DMS79 treated with DMSO at 0.1 percent for 48 hours (cell line): Measurements from ENCODE around the gene LTN1.

Experiments
- DNase-seq: peaks from one replicate; lab custom pipeline; 2025; lab: John Stamatoyannopoulos, UW

The LTN1 gene

DNA sequence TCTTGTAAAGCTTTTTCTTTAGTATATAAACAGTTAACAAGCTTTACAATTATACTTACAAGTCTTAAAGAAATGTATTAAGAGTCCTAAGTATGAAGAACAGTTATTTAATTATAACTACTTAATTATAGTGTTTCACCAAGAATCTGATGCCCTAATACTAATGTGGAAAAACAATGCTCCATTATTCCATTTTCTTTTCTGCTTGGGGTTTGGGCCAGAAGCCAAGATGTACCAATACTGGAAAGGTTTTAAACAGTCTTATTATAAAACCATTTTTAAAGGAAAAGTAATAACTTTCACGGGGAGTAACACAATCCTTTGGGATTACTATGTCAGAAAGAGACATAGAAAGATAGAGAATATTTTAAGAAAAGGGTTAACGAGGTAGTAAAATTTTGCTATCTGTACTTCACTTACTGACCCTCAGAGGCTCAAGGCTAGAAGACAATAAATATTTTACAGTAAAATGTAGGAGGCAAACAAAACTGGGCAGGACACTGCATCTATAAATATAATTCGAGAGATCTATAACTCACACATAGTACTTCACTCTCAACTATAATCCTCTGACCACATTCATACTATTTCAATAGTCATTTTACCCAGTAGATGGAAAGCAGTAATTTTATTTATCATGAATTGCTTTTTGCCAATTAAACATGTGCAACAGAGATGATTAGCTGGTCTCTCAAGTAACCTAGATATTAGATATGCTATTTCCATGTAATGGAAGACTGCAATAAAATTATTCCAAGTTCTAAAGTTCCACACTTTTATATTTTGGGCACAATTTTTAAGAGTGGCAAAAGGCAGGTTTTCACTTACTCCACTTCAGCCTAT, 63.9 kb downstream of the LTN1 start:
- DNase-seq, result no peak

DNA sequence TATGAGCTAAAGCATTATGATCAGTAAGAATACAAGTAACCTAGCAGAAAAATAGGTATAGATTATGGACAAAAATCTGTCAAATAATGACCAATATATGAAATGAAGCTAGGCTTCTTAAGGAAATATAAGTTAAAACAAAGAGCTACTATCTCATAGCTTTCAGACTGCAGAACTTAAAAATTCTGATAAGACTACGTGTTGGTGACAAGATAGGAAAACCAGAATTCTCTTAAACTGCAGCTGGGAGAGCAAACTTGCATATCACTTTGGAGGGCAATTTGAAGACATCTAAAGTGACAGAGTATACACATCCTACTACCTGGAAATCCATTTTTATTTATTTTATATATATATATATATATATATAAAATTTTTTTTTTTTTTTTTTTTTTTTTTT, 65.5 kb downstream of the LTN1 start:
- DNase-seq, result no peak

DNA sequence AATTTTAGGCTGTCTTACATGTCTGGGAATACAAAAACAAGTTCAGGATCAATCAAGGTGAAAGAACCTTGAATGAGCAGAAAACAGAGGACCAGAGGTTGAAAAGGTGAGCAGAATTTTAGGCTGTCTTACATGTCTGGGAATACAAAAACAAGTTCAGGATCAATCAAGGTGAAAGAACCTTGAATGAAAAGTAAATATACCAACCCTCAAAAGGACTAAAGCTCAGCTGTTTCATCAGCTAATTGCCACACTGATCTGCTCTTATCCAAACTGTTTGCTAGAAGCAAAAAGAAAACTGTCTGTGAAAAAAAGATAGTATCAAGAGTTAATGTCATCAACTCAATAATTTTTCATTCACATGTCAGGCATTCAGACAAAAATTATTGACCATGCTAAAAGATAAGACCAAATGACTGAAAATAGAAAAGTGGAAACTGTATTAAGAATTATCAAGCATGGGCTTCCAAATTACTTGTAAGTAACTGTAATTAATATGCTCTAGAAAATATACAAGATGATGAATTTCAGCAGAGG, 69.2 kb downstream of the LTN1 start:
- DNase-seq, result no peak

DNA sequence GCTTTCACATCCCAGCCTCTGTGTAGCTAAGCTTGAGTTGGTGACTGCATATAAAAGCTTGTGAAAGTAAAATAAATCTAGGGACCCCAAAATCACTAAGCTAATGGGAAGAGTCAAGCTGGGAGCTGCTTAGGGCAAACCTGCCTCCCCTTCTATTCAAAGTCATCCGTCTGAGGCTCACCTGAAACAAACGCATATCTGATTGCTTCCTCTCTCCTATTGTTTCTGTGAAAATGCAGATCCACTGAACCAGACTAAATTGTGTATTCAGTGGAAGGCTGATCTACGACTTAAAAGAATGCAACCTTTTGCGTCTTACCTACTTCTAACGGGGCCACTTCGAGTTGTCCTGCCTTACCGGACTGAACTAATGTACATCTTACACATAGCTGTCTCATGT, 70.3 kb downstream of the LTN1 start:
- no peak for DNase-seq

DNA sequence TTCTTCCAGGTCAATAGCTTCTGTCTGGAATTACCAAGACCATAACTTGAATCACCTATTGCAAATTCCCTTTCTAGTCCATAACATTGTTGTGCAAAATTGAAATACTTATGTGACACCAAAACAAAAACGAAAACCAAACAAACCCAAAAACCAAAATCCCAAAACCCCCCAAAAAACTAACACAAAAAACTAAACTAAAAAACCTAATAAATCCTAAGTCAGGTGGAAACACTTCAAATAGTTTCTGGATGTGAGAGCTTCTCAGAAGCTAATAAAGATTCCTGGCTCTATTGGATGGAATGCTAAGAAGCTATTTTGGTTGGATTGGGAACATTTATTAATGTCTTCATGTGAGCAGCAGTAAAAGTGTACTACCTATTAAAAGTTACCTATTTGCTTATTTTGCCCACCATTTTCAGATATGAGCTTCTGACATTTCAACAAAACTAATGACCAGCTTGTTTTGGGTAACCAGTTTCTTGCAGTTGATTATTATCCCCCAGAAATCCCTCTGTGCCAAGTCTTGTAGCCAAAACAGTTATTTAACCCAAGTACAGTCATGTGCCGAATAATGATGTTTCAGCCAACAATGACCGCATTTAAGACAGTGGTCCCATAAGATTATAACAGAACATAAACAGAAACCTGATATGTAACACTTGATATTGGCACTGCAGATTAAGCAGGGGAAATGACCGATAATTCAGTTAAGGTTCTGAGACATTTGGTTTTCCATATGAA, 76.4 kb downstream of the LTN1 start:
- no peak for DNase-seq

DNA sequence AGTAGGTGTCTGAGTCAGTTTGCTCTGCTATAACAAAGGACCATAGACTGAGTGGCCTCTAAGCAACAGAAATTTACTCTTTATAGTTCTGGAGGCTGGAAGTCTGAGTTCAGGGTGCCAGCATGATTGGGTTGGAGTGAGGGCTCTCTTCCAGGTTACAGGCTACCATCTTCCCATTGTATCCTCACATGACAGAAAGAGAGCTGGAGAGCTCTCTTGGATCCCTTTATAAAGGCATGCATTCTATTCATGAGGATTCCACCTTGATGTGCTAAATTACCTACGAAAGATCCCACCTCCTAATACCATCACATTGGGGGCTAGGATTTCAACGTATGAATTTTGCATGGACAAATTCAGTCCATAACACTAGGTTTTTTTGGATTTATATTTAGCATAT, 79.6 kb downstream of the LTN1 start:
- DNase-seq, result no peak

DNA sequence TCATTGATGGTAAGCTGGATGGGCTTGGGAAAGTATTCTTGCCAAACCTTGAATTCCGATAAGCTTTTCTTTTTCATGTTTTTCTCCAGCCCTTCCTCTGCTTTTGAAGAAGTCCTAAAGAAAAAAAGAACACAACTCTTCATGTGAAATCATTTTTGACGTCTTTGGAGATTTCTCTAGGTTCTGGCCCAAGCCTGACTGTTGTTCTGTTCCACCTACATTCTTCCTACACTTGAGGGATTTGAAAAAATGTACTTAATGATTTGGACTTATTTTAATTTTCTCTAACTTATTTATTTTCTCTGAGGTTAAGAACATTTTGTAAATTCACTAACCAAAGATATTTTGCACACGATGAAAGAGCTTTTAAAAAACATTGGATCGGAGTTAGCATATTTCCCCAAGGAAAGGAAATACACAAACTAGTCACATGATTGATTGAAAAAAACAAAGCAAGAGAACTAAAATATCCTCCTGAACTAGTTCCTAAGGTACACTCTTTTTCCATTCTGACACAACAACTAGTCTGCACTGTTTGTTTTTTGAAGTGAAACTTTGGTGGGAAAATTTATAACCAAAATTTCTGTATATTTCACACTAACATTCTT, 82.3 kb downstream of the LTN1 start:
- DNase-seq, result no peak

DNA sequence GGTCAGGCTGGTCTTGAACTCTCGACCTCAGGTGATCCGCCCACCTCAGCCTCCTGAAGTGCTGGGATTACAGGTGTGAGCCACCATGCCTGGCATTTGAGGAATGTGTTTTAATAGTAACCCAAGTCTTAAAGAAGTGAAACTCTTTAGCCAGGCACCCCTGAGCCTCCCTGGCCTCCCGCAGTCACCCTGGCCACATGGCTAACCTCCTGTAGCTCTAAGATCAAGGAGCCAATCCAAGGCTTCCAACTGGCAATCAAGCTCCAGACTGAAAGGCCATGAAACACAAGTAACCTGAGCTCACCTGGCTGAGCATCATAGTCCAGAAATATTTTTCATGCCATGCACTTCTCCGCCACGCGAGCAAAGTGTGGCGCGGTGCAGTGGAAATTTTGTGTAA, 84.3 kb downstream of the LTN1 start:
- no peak for DNase-seq

DNA sequence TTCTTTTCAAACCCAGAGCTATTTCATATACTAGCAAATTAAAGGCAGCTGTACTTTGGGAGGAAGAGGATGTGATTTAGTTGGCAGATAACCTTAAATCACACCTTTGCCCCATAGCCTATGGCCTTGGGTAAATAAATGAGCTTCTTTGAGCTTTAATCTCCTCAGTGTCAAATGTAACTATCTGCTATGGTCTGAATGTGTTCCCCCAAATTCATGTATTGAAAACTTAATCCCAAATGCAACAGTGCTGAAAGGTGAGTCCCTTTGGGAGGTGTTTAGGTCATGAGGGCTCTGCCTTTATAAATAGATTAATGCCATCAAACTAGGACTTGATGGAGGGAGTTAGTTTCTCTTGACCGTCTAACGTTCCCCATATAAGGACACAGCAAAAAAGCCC, 85.8 kb downstream of the LTN1 start:
- no peak for DNase-seq

DNA sequence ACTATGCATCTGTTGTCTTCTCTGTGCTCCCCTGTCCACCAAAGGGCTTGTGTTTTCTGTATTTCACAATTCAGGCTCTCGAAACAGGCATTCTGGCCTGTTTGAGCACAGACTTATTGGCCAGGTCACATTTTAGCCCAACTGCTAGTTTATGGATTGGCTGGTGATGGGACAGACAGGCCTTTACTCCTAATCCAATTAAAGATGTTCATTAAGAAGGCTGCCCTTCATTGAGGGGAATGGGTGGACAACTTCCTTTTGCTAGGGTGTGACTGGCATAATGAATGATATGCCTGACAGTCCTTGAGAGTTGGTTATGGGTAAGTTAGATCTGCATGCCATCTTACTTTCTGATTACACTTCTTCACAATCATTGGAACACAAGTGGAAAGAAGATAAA, 86.4 kb downstream of the LTN1 start:
- no peak for DNase-seq

DNA sequence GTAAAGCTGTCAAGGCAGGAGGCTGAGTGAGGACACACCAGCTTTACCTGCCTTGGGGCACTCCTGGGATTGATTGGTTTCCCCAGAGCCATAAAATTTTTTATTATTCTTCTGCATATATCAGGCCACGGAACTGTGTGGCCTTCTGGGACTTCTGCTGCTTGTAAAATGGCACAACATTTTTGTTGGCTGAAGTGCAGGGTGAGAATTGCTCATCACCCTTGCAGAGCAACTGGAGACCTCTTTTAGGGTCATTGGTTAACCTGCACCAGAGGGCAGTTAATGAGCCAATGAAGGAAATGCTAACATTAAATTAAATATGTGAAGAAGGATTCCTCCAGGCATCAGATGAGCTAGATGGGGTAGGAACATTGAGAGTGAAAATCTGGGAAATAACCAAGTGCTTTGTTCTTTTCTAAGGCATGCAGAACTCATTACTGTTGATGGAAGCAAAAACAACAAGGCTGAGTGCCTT, 87.7 kb downstream of the LTN1 start:
- no peak for DNase-seq

DNA sequence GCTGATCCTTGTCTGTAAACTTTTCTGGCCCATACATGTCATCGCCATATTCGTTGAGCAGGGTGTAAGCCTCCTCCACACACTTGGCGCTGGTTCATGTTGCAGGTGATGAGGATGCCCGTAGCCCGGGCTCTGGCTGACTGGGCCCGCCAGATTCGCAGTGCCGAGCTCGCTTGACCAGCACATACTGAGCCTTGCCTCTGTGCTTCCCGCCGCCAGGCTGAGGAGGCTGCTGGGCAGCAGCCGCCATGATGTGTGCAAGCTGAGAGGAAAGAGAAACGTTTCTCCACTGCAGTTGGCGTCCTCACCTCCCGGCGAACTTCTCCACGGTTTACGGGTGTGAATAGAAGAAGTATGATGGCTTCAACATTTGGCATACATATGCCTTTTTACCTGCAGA, 89.2 kb downstream of the LTN1 start:
- DNase-seq, result no peak

DNA sequence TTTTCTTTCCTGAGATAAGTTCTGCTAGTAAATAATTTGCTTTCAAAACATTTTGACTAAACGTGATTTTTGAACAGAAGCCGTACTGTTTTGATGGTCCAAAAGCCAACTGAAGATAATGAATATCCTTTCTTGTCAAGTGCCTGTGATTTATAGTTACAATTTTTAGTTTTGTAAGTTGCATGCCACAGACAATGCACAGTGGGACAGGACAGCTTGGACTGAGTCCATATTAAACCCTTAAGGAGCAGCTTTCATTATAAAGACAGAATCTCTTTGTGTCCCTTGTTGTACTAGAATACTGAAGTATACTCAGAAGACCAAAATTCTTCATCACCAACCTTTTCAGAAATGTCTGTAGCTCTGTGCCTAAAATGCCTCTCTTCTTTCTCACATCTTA, 92.2 kb downstream of the LTN1 start:
- no peak for DNase-seq

DNA sequence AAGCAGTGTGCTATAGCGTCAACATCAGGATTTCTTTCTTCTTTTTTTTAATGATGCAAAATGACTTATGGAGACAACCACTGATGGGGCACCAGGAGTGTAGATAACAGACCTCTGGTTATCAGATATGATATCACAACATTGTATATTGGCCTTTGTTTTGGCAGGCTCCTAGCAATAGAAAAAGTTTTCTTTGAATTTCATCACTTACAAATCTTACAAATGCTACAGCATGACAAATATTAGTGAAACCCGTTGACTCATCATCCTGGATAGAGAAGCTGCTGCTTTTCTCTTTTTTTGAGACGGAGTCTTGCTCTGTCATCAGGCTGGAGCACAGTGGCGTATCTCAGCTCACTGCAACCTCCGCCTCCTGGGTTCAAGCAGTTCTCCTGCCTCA, 92.9 kb downstream of the LTN1 start:
- DNase-seq, result no peak

DNA sequence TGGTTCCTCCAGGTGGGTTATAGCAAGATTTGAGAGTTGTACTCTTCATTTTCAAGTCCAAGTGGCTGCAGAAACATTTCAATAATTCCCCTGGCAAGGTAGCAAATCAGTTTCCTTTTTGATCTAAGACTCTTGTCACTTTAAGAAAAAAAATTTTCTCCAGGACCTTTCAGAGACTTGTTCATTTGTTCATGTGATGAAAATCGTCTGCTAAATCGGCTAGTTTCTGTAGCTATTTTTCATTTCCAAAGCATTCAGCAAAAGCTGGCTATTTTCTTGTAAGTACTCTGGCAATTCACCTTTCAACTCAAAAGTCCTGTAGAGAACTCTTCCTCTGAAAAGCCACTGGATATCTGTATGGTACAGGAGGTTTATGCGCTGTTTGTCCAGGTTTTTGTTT, 93.5 kb downstream of the LTN1 start:
- no peak for DNase-seq

DNA sequence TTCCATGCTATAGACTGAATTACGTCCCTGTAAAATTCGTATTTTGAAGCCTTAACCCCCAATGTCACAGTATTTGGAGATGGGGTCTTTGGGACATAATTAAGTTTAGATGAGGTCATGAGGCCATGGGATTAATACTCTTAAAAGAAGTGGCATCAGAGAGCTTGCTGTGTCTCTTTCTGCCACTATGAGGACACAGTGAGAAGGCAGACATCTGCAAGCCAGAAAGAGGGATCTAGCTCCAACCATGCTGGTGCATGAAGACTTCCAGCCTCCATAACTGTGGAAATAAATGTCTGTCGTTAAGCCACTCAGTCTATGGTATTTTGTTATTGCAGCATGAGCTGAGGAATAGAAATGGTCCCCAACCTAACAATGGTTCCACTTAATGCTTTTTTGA, 99.0 kb downstream of the LTN1 start:
- DNase-seq, result no peak

DNA sequence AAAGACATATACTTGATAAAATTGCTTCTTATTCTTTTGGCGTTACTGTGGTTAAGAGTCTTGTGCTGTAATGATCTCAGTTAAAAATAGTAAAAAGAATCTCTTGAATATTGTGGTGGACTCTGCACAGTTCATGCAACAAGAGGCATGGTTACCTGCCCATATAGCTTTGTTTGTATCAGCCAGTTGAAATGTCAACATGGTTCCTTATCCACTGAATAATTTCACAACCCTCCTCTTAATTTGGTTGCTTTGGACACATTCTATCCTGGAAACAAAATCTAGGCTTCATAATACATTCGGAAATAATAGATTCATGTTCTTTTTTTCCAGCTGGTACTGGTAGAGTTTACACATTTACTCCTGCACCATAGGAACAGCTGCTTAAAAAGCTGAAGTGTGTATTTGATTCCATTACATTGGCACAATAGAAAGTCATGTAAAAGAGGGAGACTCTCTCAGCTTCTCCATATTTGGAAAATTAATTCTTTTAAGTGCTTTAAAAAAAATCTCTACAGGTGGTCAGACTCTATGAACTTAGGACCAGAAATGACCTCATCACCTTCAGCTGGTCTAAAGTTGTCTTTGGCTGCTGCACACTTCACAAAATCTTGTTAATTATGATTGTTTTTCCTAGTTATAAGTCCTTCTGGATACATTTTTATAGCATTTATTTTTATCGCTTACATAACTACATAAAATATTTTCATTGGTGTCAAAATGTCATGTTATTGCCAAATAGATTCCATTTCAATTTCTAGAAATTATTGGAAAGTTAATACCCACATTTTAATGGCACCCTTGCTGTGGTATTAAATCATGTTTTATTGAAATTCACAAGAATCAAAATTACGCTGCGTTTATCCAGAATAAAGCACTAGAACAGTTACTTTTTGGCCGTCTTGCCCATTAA, 100.2 kb downstream of the LTN1 start:
- no peak for DNase-seq

DNA sequence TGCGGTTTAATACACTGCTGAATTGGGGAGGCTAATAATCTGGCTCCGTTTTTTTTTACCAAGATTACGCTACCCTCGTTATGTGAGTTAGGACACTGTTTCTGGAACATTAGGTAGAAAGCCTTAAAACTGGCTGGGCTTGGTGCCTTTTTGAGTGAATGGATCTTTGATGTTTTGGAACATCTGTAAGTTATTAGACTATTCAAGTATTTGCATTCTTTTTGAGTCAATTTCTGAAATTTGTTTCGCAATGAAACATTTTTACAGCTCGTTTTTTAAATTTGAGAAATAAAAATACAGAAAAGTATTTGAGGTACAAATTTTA, 106.9 kb downstream of the LTN1 start:
- no peak for DNase-seq

DNA sequence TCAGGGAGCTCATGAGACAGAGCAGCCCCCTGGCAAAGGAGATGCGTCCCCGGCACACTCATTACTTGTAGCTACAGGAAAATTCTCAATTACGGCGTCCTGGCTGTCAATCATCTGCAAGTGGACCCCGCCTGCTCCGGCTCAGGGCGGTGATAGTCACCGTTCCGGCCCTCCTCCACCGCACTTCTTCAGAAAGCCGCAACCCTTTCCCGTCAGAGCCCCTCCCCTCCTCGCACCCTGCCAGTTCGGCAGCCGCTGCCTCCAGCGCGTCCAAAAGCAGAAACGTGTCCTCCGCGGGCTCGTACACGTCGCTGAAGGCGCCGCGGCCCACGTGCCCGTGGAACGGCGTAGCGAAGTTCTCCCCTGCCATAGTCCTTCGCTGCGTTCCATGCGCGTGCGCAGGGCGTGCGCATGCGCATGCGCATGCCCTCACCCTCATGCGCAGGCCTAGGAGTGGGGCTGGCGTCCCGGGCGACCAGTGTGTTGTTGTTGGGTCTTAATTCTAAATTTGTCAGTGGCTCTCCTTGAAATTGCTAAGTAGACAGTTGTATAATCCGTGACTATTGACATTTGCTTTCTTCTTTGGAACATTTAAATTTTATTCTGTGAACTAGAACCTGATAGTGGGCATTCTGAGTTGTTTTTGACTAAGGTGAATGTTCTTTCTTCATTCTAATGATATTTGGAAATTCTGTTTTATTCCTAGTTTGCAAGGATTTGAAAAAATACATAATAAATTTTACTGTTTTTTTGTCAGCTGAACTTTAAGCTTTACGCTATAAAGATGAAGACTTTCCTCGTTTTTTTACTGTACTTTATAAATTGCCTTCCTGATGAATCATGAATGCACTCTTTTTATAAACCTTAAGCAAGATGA, 107.5 kb downstream of the LTN1 start:
- peak; percentile 91 for DNase-seq

DNA sequence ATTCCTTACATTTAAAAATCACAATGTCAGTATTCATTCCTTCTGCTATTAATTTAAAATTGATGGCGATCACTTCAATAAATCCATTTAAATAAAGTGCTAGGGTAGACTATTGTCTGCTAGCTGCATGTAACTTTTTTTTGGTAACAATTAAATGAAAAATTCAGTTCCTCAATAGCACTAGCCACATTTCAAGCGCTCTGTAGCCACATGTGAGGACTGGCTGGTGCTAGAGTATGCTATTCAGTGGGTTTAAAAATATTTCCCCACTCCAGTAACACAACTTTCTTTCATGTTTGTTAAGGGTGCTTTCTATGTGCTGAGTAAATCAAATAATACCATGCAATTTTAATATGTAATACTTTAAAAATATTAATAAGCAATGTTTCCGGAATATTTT, 108.2 kb downstream of the LTN1 start:
- DNase-seq, result no peak

DNA sequence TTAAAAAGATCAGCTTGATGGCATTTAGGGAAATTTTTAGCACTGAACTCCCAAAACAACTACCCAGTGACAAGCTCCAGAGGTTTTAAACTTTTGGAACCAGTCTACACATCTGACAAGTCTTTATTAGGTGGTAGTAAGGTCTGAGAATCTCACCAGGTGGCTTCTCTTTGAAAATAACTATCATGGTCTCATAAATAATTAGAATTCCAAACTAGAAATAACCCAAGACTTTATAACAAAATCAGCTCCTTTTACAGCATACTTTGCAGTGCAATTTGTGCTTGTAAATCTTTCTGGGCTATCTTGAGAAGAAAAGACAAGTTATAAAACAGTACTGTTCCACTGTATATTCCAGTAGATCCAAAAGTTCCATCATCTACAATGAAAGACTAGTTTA, 108.7 kb downstream of the LTN1 start:
- no peak for DNase-seq
